ENCODE data around the gene ZNF543. TPM values are rescaled to one million over a fixed set of nuclear protein-coding genes. Genes with fewer than 3 reads are reported as not detected.

ZNF543 gene
- total and polyA plus RNA-seq, 2 of the 13 experiments (the other 11 are each of a cell fraction or from before 2014, with no cell fraction given): 2.1 to 8.9 TPM

DNA sequence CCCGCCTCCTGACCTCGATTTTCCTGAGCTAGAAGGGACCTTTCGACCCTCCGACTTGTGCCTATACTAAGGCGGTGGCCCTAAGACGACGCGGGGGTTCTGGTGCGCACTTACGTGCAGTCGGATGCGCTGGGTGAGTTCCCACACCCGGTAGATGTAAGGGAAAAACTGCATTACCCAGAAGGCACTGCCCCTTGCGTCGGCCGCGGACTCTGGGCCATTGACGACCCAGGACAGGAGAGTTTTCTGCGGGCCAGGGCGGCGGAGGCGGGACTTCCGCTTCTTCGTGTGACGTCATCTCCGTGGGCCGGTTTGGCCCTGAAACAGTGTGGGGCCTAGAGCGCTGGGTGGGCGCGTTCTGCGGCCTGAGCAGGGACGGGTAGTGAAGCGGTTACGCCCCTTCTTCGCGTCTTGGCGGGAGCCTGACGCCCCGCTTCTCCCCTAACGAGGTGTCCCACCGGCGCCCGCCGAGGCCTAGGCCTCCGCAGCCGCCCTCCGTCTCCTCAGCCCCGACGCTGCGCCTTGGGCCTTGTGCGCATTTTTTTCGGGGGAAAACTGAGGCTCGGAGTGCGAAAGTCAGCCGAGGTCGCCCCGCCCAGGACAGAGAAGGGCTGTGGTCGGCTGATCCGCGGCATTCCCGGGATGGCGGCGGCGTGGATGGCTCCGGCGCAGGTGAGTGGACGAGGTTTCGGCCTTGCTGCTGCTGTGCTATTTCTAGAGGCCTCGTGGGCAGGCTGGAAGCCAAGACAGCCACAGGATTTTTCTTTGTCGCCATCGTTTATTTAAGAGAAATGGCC, 39.9 kb upstream of the ZNF543 start, which contains the start of gene ZNF460 (continued):
- TF ChIP-seq, protein P1, sequence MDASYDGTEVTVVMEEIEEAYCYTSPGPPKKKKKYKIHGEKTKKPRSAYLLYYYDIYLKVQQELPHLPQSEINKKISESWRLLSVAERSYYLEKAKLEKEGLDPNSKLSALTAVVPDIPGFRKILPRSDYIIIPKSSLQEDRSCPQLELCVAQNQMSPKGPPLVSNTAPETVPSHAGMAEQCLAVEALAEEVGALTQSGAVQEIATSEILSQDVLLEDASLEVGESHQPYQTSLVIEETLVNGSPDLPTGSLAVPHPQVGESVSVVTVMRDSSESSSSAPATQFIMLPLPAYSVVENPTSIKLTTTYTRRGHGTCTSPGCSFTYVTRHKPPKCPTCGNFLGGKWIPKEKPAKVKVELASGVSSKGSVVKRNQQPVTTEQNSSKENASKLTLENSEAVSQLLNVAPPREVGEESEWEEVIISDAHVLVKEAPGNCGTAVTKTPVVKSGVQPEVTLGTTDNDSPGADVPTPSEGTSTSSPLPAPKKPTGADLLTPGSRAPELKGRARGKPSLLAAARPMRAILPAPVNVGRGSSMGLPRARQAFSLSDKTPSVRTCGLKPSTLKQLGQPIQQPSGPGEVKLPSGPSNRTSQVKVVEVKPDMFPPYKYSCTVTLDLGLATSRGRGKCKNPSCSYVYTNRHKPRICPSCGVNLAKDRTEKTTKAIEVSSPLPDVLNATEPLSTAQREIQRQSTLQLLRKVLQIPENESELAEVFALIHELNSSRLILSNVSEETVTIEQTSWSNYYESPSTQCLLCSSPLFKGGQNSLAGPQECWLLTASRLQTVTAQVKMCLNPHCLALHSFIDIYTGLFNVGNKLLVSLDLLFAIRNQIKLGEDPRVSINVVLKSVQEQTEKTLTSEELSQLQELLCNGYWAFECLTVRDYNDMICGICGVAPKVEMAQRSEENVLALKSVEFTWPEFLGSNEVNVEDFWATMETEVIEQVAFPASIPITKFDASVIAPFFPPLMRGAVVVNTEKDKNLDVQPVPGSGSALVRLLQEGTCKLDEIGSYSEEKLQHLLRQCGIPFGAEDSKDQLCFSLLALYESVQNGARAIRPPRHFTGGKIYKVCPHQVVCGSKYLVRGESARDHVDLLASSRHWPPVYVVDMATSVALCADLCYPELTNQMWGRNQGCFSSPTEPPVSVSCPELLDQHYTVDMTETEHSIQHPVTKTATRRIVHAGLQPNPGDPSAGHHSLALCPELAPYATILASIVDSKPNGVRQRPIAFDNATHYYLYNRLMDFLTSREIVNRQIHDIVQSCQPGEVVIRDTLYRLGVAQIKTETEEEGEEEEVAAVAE (CRISPR knock-in tag; IDR thresholded peaks at IDR 0.05; ENCODE audit: borderline replicate concordance): peak; percentile 92
- no peak for TF ChIP-seq ZNF766 (CRISPR knock-in tag; IDR thresholded peaks at IDR 0.05; ENCODE audit: borderline replicate concordance)
- TF ChIP-seq HNF4G (IDR thresholded peaks at IDR 0.05; ENCODE audit: borderline replicate concordance, low read depth, low read length): no peak
- TF ChIP-seq HNF4G (CRISPR knock-in tag; IDR thresholded peaks at IDR 0.05; ENCODE audit: borderline replicate concordance, low read depth): 0 out of 2 replicates have a peak, but pooled peaks have one; percentile 6
- TF ChIP-seq, protein P2, sequence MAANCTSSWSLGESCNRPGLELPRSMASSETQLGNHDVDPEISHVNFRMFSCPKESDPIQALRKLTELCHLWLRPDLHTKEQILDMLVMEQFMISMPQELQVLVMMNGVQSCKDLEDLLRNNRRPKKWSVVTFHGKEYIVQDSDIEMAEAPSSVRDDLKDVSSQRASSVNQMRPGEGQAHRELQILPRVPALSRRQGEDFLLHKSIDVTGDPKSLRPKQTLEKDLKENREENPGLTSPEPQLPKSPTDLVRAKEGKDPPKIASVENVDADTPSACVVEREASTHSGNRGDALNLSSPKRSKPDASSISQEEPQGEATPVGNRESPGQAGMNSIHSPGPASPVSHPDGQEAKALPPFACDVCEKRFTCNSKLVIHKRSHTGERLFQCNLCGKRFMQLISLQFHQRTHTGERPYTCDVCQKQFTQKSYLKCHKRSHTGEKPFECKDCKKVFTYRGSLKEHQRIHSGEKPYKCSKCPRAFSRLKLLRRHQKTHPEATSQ (CRISPR knock-in tag; IDR thresholded peaks at IDR 0.05; ENCODE audit: borderline replicate concordance): no peak
- 0 out of 2 replicates have a peak, but pooled peaks have one; percentile 78 for TF ChIP-seq ZNF569 (CRISPR knock-in tag; IDR thresholded peaks at IDR 0.05; ENCODE audit: borderline replicate concordance)
- no peak for TF ChIP-seq ZSCAN22 (CRISPR knock-in tag; IDR thresholded peaks at IDR 0.05)
- no peak for TF ChIP-seq NONO (IDR thresholded peaks at IDR 0.05)
- no peak; the same call in none of the 2 replicates for TF ChIP-seq NONO (CRISPR knock-in tag; conservative IDR thresholded peaks at IDR 0.05)
- no peak for TF ChIP-seq FOXA1 (IDR thresholded peaks at IDR 0.05)
- peak; percentile 4; the same call in 1 of the 2 replicates for TF ChIP-seq FOXA1 (CRISPR knock-in tag; IDR thresholded peaks at IDR 0.05)
- TF ChIP-seq ZNF709 (CRISPR knock-in tag; IDR thresholded peaks at IDR 0.05): peak; percentile 71
- TF ChIP-seq, protein P3, sequence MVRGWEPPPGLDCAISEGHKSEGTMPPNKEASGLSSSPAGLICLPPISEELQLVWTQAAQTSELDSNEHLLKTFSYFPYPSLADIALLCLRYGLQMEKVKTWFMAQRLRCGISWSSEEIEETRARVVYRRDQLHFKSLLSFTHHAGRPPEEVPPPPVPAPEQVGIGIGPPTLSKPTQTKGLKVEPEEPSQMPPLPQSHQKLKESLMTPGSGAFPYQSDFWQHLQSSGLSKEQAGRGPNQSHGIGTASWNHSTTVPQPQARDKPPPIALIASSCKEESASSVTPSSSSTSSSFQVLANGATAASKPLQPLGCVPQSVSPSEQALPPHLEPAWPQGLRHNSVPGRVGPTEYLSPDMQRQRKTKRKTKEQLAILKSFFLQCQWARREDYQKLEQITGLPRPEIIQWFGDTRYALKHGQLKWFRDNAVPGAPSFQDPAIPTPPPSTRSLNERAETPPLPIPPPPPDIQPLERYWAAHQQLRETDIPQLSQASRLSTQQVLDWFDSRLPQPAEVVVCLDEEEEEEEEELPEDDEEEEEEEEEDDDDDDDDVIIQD (CRISPR knock-in tag; IDR thresholded peaks at IDR 0.05; ENCODE audit: low read depth): 0 out of 2 replicates have a peak, but pooled peaks have one; percentile 43
- TF ChIP-seq STAT5B (CRISPR knock-in tag; IDR thresholded peaks at IDR 0.05): no peak
- no peak for TF ChIP-seq GTF3A (CRISPR knock-in tag; conservative IDR thresholded peaks at IDR 0.05)
- TF ChIP-seq POLR2AphosphoS5 (IDR thresholded peaks at IDR 0.05; ENCODE audit: low read depth, low read length): peak; percentile 30; the same call in 1 of the 2 replicates
- no peak for TF ChIP-seq ATM (IDR thresholded peaks at IDR 0.05; ENCODE audit: borderline replicate concordance)
- peak; percentile 41; the same call in 1 of the 2 replicates for TF ChIP-seq ZSCAN9 (CRISPR knock-in tag; IDR thresholded peaks at IDR 0.05; ENCODE audit: borderline replicate concordance)
- TF ChIP-seq, protein P4, sequence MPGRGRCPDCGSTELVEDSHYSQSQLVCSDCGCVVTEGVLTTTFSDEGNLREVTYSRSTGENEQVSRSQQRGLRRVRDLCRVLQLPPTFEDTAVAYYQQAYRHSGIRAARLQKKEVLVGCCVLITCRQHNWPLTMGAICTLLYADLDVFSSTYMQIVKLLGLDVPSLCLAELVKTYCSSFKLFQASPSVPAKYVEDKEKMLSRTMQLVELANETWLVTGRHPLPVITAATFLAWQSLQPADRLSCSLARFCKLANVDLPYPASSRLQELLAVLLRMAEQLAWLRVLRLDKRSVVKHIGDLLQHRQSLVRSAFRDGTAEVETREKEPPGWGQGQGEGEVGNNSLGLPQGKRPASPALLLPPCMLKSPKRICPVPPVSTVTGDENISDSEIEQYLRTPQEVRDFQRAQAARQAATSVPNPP (CRISPR knock-in tag; IDR thresholded peaks at IDR 0.05): no peak
